Neuron (in vitro differentiated cells): ENCODE data around the gene MAST4.

ENCODE experiments used
- H2AFZ ChIP-seq: one replicate; pipeline ENCODE4 v1.6.1; 2013; ENCODE audit warnings: low read depth, mild to moderate bottlenecking, inconsistent platforms, low read length, moderate library complexity
- H3K27me3 ChIP-seq: one replicate; pipeline ENCODE4 v1.6.1; 2013; ENCODE audit warnings: low read length; ENCODE audit not compliant: insufficient read depth
- H3K36me3 ChIP-seq: one replicate; pipeline ENCODE4 v1.6.1; 2013; ENCODE audit warnings: low read length; ENCODE audit not compliant: insufficient read depth
- H3K4me1 ChIP-seq: one replicate; pipeline ENCODE4 v1.6.1; 2013; ENCODE audit warnings: low read length; ENCODE audit not compliant: insufficient read depth
- H3K4me3 ChIP-seq: 2 replicates; pipeline ENCODE4 v1.5.1; 2013; ENCODE audit warnings: mild to moderate bottlenecking, low read length, moderate library complexity
- H3K9me3 ChIP-seq: one replicate; pipeline ENCODE4 v1.6.1; 2013; ENCODE audit warnings: low read length

The MAST4 gene

GRCh38 chr5:67149057-67149950 is 553.1 kb downstream of the MAST4 start:
- Histone ChIP-seq H3K27me3 (no peaks in the 10 kb centered on the region), H3K4me3 (no peak overlapping the region), H2AFZ (no peak overlapping the region), H3K36me3 (peaks cover 12% of the 10 kb centered on the region), H3K4me1 (no peaks in the 10 kb centered on the region), H3K9me3 (no peaks in the 10 kb centered on the region)

GRCh38 chr5:67149951-67150523 is 553.8 kb downstream of the MAST4 start:
- no peaks in the 10 kb centered on the region for H3K4me1 ChIP-seq
- no peak overlapping the region for H3K4me3 ChIP-seq
- peaks cover 12% of the 10 kb centered on the region for H3K36me3 ChIP-seq
- no peaks in the 10 kb centered on the region for H3K9me3 ChIP-seq
- H3K27me3 ChIP-seq, result no peaks in the 10 kb centered on the region
- H2AFZ ChIP-seq, result no peak overlapping the region

GRCh38 chr5:67152400-67152799 is 556.2 kb downstream of the MAST4 start:
- Histone ChIP-seq H3K36me3 (no peaks in the 10 kb centered on the region), H2AFZ (no peak overlapping the region)

GRCh38 chr5:67153292-67153691 is 557.1 kb downstream of the MAST4 start:
- Histone ChIP-seq H3K9me3 (no peaks in the 10 kb centered on the region), H2AFZ (no peak overlapping the region), H3K4me1 (no peaks in the 10 kb centered on the region), H3K4me3 (no peak overlapping the region), H3K36me3 (no peaks in the 10 kb centered on the region), H3K27me3 (no peaks in the 10 kb centered on the region)

More at GRCh38 chr5:67152400-67152799, 556.2 kb downstream of the MAST4 start:
- no peaks in the 10 kb centered on the region for H3K27me3 ChIP-seq
- no peaks in the 10 kb centered on the region for H3K9me3 ChIP-seq
- no peaks in the 10 kb centered on the region for H3K4me1 ChIP-seq
- H3K4me3 ChIP-seq, result no peak overlapping the region

- no peak overlapping the region for H3K4me3 ChIP-seq
- H3K9me3 ChIP-seq, result no peaks in the 10 kb centered on the region
- H3K27me3 ChIP-seq, result no peaks in the 10 kb centered on the region
- H2AFZ ChIP-seq, result no peak overlapping the region
- no peaks in the 10 kb centered on the region for H3K4me1 ChIP-seq
- no peaks in the 10 kb centered on the region for H3K36me3 ChIP-seq
Measured at GRCh38 chr5:67154556-67155206, 558.5 kb downstream of the MAST4 start.

GRCh38 chr5:67156976-67157583 is 560.9 kb downstream of the MAST4 start:
- no peak overlapping the region for H3K4me3 ChIP-seq
- no peaks in the 10 kb centered on the region for H3K9me3 ChIP-seq
- no peaks in the 10 kb centered on the region for H3K36me3 ChIP-seq
- H3K4me1 ChIP-seq, result no peaks in the 10 kb centered on the region
- no peak overlapping the region for H2AFZ ChIP-seq
- no peaks in the 10 kb centered on the region for H3K27me3 ChIP-seq

- H3K36me3 ChIP-seq, result peaks cover 16% of the 10 kb centered on the region
- no peak overlapping the region for H2AFZ ChIP-seq
- H3K27me3 ChIP-seq, result no peaks in the 10 kb centered on the region
- H3K4me3 ChIP-seq, result no peak overlapping the region
- H3K4me1 ChIP-seq, result no peaks in the 10 kb centered on the region
- H3K9me3 ChIP-seq, result no peaks in the 10 kb centered on the region
Measured at GRCh38 chr5:67160272-67160671, 564.1 kb downstream of the MAST4 start.

GRCh38 chr5:67160985-67161384 is 564.8 kb downstream of the MAST4 start:
- Histone ChIP-seq H3K9me3 (no peaks in the 10 kb centered on the region), H3K4me3 (no peak overlapping the region), H3K36me3 (peaks cover 19% of the 10 kb centered on the region), H2AFZ (no peak overlapping the region), H3K27me3 (no peaks in the 10 kb centered on the region), H3K4me1 (no peaks in the 10 kb centered on the region)

- no peaks in the 10 kb centered on the region for H3K27me3 ChIP-seq
- no peaks in the 10 kb centered on the region for H3K4me1 ChIP-seq
- H3K4me3 ChIP-seq, result no peak overlapping the region
- H3K9me3 ChIP-seq, result no peaks in the 10 kb centered on the region
- peaks cover 19% of the 10 kb centered on the region for H3K36me3 ChIP-seq
- no peak overlapping the region for H2AFZ ChIP-seq
Measured at GRCh38 chr5:67161767-67162166, 565.6 kb downstream of the MAST4 start.

- Histone ChIP-seq H3K36me3 (peaks cover 19% of the 10 kb centered on the region), H3K4me1 (no peaks in the 10 kb centered on the region), H3K4me3 (no peak overlapping the region), H3K27me3 (no peaks in the 10 kb centered on the region), H3K9me3 (no peaks in the 10 kb centered on the region), H2AFZ (no peak overlapping the region)
Measured at GRCh38 chr5:67163231-67163756, 567.1 kb downstream of the MAST4 start.

GRCh38 chr5:67163863-67164595 is 567.8 kb downstream of the MAST4 start:
- H3K36me3 ChIP-seq, result peaks cover 19% of the 10 kb centered on the region
- H3K9me3 ChIP-seq, result no peaks in the 10 kb centered on the region
- no peaks in the 10 kb centered on the region for H3K27me3 ChIP-seq
- no peak overlapping the region for H3K4me3 ChIP-seq
- no peaks in the 10 kb centered on the region for H3K4me1 ChIP-seq
- H2AFZ ChIP-seq, result no peak overlapping the region

GRCh38 chr5:67164856-67165525 is 568.8 kb downstream of the MAST4 start:
- Histone ChIP-seq H3K4me3 (no peak overlapping the region), H3K27me3 (no peaks in the 10 kb centered on the region), H3K4me1 (no peaks in the 10 kb centered on the region), H3K36me3 (peaks cover 19% of the 10 kb centered on the region), H2AFZ (no peak overlapping the region), H3K9me3 (no peaks in the 10 kb centered on the region)
